ENCODE measurements around the gene WDR5.

Gene WDR5

GRCh38 chr9:134159566-134160245 lies 23.8 kb downstream of the WDR5 start:
- DNase-seq, result no peak

GRCh38 chr9:134161647-134162046 lies 25.8 kb downstream of the WDR5 start:
- no peak for DNase-seq

- DNase-seq, result no peak
These were observed 26.4 kb downstream of the WDR5 start for GRCh38 chr9:134162212-134162775.

GRCh38 chr9:134162926-134163370 lies 27.1 kb downstream of the WDR5 start:
- no peak for DNase-seq

GRCh38 chr9:134163371-134164196 lies 27.7 kb downstream of the WDR5 start:
- DNase-seq, result peak; percentile 55 to 85 (median 68)

GRCh38 chr9:134164879-134165278 lies 29.0 kb downstream of the WDR5 start:
- DNase-seq, result no peak

GRCh38 chr9:134165357-134166315 lies 29.8 kb downstream of the WDR5 start:
- no peak for DNase-seq

- no peak for DNase-seq
These were observed 30.5 kb downstream of the WDR5 start for GRCh38 chr9:134166374-134166773.

GRCh38 chr9:134167530-134167931 lies 31.6 kb downstream of the WDR5 start:
- no peak for DNase-seq

- no peak for DNase-seq
These were observed 33.1 kb downstream of the WDR5 start for GRCh38 chr9:134168757-134169550.

- no peak for DNase-seq
These were observed 34.0 kb downstream of the WDR5 start for GRCh38 chr9:134169724-134170401.

GRCh38 chr9:134170532-134171315 lies 34.8 kb downstream of the WDR5 start:
- DNase-seq, result no peak

GRCh38 chr9:134171316-134172197 lies 35.7 kb downstream of the WDR5 start:
- DNase-seq, result no peak

- DNase-seq, result no peak
These were observed 36.6 kb downstream of the WDR5 start for GRCh38 chr9:134172198-134173126.

GRCh38 chr9:134173127-134174072 lies 37.5 kb downstream of the WDR5 start:
- no peak for DNase-seq

- no peak for DNase-seq
These were observed 38.2 kb downstream of the WDR5 start for GRCh38 chr9:134174073-134174449.

Data from stimulated activated naive CD4-positive, alpha-beta T cell (primary cell).